Upper lobe of left lung (tissue), 4 donors: Measurements from ENCODE around the gene RRN3.
"Not testable (repeated sequence)": the region's sequence is repeated elsewhere in the genome, so short reads cannot be mapped to it uniquely, and the experiment has no call there.

Experiments
- CTCF ChIP-seq, 6 experiments: fragments of 450-650 bp in 4 of 6; fragments of 200-600 bp in 2 of 6; sonication (generic) in 2 of 6; IDR thresholded peaks; one replicate each; pipeline ENCODE4 v1.5.1; 2016 to 2019; ENCODE audit warnings: antibody characterized with exemption in 6 of 6
- EP300 ChIP-seq, 4 donors: sonication (generic); formaldehyde crosslinking; IDR thresholded peaks; one replicate each; pipeline ENCODE4 v1.5.1; 2017; ENCODE audit warnings: antibody characterized with exemption in 4 of 4, control low read depth in 2 of 4
- POLR2A ChIP-seq, 4 donors: fragments of 450-650 bp; IDR thresholded peaks; one replicate each; pipeline ENCODE4 v1.5.1; 2016 to 2017; ENCODE audit warnings: antibody characterized with exemption in 4 of 4, mild to moderate bottlenecking in 2 of 4
- POLR2AphosphoS5 ChIP-seq, 2 donors: sonication (generic); formaldehyde crosslinking; IDR thresholded peaks; one replicate each; pipeline ENCODE4 v1.5.1; 2017; ENCODE audit warnings: antibody characterized with exemption in 2 of 2

DNA sequence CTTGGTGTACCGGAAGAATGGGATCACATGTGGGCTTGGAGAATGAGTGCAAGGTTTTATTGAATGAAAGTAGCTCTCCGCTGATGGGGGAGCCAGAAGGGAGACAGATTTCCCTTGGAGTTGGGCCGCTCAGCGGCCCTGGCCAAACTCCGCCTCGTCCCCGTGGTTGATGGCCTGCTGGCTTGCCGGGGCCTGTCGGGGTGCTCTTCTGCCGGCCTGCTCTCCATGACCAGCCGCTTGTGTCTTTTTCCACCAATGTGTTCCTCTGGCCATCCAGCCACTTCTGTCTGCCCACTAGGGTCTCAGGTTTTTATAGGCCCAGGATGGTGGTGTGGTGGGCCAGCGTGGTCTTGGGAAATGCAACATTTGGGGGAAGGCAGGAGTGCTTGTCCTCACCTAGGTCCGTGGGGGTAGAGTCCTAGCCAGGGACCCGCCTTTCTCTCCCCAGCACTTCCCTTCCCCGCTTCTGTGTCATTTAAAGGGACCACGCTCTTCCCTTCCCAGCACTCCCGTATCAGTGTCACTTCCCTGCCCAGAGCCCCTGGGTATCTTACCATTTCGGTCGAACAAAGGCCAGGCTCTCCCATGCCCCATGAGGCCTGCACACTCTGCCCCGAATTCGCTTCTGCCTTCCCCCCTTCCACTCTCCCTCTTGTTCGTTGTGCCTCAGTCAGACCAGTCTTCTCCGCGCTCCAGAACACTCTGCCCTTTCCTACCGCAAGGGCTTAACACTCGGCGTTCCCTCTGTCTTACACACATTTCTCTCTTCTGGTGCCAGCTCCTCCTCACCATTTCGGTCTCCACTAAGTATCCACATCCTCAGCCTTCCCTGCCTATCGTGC, 66.3 kb downstream of the RRN3 start:
- TF ChIP-seq POLR2A, EP300, POLR2AphosphoS5, CTCF (IDR thresholded peaks at IDR 0.05): not testable (repeated sequence)
